ENCODE measurements around the gene BCL7C. TPM values are rescaled to one million over a fixed set of nuclear protein-coding genes. Genes with fewer than 3 reads are reported as not detected.

Gene BCL7C
- polyA plus RNA-seq, 1 donor from 2014 or later: 39.2 TPM

- no peaks in the 10 kb centered on the region for H4K20me1 ChIP-seq (ENCODE audit: insufficient read depth)
- no peak overlapping the region for H2AFZ ChIP-seq (ENCODE audit: low read depth, low read length)
- H3F3A ChIP-seq (ENCODE audit: insufficient read depth, low read length, poor library complexity, severe bottlenecking): no peaks in the 10 kb centered on the region
- no peak overlapping the region for H3K27ac ChIP-seq (ENCODE audit: low read length)
- TF ChIP-seq POLR2AphosphoS5 (IDR thresholded peaks at IDR 0.05): no peak
- TF ChIP-seq TAF1 (IDR thresholded peaks at IDR 0.05; ENCODE audit: low read depth): no peak
- no peak for TF ChIP-seq SMC3 (conservative IDR thresholded peaks at IDR 0.05; ENCODE audit: poor library complexity)
- no peak for TF ChIP-seq EP300 (conservative IDR thresholded peaks at IDR 0.05; ENCODE audit: poor library complexity, severe bottlenecking)
- no peak for TF ChIP-seq RAD21 (conservative IDR thresholded peaks at IDR 0.05)
- TF ChIP-seq MXI1 (conservative IDR thresholded peaks at IDR 0.05; ENCODE audit: poor library complexity, severe bottlenecking): no peak
- TF ChIP-seq, protein P1, sequence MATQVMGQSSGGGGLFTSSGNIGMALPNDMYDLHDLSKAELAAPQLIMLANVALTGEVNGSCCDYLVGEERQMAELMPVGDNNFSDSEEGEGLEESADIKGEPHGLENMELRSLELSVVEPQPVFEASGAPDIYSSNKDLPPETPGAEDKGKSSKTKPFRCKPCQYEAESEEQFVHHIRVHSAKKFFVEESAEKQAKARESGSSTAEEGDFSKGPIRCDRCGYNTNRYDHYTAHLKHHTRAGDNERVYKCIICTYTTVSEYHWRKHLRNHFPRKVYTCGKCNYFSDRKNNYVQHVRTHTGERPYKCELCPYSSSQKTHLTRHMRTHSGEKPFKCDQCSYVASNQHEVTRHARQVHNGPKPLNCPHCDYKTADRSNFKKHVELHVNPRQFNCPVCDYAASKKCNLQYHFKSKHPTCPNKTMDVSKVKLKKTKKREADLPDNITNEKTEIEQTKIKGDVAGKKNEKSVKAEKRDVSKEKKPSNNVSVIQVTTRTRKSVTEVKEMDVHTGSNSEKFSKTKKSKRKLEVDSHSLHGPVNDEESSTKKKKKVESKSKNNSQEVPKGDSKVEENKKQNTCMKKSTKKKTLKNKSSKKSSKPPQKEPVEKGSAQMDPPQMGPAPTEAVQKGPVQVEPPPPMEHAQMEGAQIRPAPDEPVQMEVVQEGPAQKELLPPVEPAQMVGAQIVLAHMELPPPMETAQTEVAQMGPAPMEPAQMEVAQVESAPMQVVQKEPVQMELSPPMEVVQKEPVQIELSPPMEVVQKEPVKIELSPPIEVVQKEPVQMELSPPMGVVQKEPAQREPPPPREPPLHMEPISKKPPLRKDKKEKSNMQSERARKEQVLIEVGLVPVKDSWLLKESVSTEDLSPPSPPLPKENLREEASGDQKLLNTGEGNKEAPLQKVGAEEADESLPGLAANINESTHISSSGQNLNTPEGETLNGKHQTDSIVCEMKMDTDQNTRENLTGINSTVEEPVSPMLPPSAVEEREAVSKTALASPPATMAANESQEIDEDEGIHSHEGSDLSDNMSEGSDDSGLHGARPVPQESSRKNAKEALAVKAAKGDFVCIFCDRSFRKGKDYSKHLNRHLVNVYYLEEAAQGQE (IDR thresholded peaks at IDR 0.05; ENCODE audit: borderline replicate concordance): no peak
- TF ChIP-seq, protein P2, sequence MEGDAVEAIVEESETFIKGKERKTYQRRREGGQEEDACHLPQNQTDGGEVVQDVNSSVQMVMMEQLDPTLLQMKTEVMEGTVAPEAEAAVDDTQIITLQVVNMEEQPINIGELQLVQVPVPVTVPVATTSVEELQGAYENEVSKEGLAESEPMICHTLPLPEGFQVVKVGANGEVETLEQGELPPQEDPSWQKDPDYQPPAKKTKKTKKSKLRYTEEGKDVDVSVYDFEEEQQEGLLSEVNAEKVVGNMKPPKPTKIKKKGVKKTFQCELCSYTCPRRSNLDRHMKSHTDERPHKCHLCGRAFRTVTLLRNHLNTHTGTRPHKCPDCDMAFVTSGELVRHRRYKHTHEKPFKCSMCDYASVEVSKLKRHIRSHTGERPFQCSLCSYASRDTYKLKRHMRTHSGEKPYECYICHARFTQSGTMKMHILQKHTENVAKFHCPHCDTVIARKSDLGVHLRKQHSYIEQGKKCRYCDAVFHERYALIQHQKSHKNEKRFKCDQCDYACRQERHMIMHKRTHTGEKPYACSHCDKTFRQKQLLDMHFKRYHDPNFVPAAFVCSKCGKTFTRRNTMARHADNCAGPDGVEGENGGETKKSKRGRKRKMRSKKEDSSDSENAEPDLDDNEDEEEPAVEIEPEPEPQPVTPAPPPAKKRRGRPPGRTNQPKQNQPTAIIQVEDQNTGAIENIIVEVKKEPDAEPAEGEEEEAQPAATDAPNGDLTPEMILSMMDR (IDR thresholded peaks at IDR 0.05; ENCODE audit: poor library complexity, severe bottlenecking): no peak
- TF ChIP-seq EZH2 (IDR thresholded peaks at IDR 0.05; ENCODE audit: borderline replicate concordance, insufficient read depth, low read length, poor library complexity, severe bottlenecking): no peak
- no peak overlapping the region for H3K4me2 ChIP-seq (ENCODE audit: low read length)
- H3K79me2 ChIP-seq (replicated peaks; ENCODE audit: insufficient read depth, low read length): no peaks in the 10 kb centered on the region
- H3K36me3 ChIP-seq (ENCODE audit: insufficient read depth, low read length): no peaks in the 10 kb centered on the region
- no peaks in the 10 kb centered on the region for H3K9me3 ChIP-seq (ENCODE audit: low read length)
- H3K27me3 ChIP-seq (ENCODE audit: insufficient read depth, low read depth, low read length): no peaks in the 10 kb centered on the region
- H3K4me3 ChIP-seq (ENCODE audit: low read length): no peak overlapping the region
- no peak overlapping the region for H3K9ac ChIP-seq (ENCODE audit: low read length)
- H3K9me2 ChIP-seq (ENCODE audit: insufficient read depth, low read length): no peaks in the 10 kb centered on the region
Observed at GRCh38 chr16:30858111-30858495, 35.8 kb downstream of the BCL7C start.

- Histone ChIP-seq H3K4me2 (ENCODE audit: low read length) (no peak overlapping the region), H3K27me3 (ENCODE audit: insufficient read depth, low read depth, low read length) (no peaks in the 10 kb centered on the region), H3K27ac (ENCODE audit: low read length) (no peak overlapping the region), H2AFZ (ENCODE audit: low read depth, low read length) (no peak overlapping the region), H3K9me2 (ENCODE audit: insufficient read depth, low read length) (no peaks in the 10 kb centered on the region), H3K36me3 (ENCODE audit: insufficient read depth, low read length) (no peaks in the 10 kb centered on the region), H3F3A (ENCODE audit: insufficient read depth, low read length, poor library complexity, severe bottlenecking) (no peaks in the 10 kb centered on the region), H3K79me2 (replicated peaks; ENCODE audit: insufficient read depth, low read length) (no peaks in the 10 kb centered on the region), H3K9me3 (ENCODE audit: low read length) (no peaks in the 10 kb centered on the region), H3K9ac (ENCODE audit: low read length) (no peak overlapping the region), H3K4me3 (ENCODE audit: low read length) (no peak overlapping the region), H4K20me1 (ENCODE audit: insufficient read depth) (no peaks in the 10 kb centered on the region)
- no peak for TF ChIP-seq SMC3 (conservative IDR thresholded peaks at IDR 0.05; ENCODE audit: poor library complexity)
- TF ChIP-seq, protein P1 (IDR thresholded peaks at IDR 0.05; ENCODE audit: borderline replicate concordance): no peak
- TF ChIP-seq RAD21 (conservative IDR thresholded peaks at IDR 0.05): no peak
- TF ChIP-seq TAF1 (IDR thresholded peaks at IDR 0.05; ENCODE audit: low read depth): no peak
- TF ChIP-seq EP300 (conservative IDR thresholded peaks at IDR 0.05; ENCODE audit: poor library complexity, severe bottlenecking): no peak
- TF ChIP-seq, protein P2 (IDR thresholded peaks at IDR 0.05; ENCODE audit: poor library complexity, severe bottlenecking): no peak
- TF ChIP-seq EZH2 (IDR thresholded peaks at IDR 0.05; ENCODE audit: borderline replicate concordance, insufficient read depth, low read length, poor library complexity, severe bottlenecking): no peak
- TF ChIP-seq POLR2AphosphoS5 (IDR thresholded peaks at IDR 0.05): no peak
- TF ChIP-seq MXI1 (conservative IDR thresholded peaks at IDR 0.05; ENCODE audit: poor library complexity, severe bottlenecking): no peak
Observed at GRCh38 chr16:30853758-30854157, 40.1 kb downstream of the BCL7C start.

All from neural cell (in vitro differentiated cells).